Stimulated activated naive CD4-positive, alpha-beta T cell (primary cell): ENCODE measurements around the gene MTA1.

Source experiments
- DNase-seq, 6 experiments: peaks; one replicate each; lab custom pipeline; 2025; lab: John Stamatoyannopoulos, UW

MTA1 gene

DNA sequence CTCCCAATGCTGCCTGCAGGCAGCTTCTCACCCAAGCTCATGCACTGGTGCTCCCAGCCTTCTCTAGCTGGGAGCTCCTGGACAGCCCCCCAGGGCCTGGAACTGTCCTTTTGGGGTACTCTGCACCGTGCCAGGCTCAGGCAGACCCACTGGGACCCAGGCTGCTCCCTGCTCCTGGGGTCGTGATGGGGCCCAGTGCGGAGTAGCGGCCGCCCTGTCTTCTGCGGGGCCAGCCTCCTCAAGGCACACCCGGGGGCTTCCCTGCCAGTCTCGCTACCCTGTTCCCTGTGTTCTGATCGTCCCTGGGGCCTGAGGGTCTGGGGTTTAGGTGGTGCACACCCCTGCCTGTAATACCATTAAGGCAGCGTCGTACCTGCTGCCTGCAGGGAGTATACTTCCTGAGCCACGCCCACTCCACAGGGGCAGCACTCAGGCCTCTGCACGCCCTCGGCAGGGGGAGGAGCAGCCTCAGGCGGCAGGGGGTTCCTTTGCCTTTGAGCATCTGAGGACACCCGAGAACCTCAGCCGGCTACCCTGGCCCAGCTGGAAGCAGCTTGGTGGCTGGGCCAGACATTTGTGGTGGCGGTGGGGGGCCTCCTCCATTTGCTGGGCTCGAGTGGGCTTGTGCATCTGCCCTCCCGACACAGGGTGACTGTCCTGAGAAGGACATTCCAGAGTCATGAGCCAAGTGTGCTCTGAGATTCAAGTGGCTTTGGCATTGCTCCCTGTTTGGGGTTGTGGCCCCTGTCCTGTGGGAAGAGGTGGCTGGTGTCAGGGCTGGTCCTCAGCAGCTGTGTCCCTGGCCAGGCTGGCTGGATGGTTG, 45.8 kb downstream of the MTA1 start:
- no peak for DNase-seq

DNA sequence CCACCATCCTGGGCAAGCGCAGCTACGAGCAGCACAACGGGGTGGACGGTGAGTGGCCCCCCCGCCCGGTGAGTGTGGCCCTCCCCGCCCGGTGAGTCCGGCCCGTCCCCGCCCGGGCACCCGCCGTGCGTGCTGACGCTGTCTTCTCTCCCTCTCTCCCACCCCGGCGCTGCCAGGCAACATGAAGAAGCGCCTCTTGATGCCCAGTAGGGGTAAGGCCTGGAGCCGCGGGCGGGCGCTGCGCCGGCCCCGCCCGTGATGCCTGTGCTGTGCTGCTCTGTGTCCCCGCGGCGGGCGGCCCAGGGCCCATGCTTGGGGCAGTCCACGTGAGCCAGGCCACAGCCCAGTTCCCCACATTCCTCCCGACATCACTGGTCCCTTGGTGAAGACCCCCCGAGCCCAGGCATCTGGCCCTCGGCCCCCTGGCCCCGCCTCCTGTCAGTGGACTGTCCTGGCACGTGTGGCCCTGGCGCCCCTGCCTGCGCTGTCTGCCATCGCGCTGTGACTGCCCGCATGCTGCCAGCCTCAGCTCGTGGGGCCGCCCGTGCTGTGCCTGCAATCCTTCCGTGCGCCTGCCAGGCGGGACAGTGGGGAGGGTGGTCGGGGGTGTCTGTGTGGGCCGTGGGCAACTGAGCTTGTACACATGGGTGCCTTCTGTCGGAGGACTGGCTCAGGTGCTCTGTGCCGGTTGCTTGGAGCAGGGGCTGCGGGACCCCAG, 47.1 kb downstream of the MTA1 start:
- no peak for DNase-seq

DNA sequence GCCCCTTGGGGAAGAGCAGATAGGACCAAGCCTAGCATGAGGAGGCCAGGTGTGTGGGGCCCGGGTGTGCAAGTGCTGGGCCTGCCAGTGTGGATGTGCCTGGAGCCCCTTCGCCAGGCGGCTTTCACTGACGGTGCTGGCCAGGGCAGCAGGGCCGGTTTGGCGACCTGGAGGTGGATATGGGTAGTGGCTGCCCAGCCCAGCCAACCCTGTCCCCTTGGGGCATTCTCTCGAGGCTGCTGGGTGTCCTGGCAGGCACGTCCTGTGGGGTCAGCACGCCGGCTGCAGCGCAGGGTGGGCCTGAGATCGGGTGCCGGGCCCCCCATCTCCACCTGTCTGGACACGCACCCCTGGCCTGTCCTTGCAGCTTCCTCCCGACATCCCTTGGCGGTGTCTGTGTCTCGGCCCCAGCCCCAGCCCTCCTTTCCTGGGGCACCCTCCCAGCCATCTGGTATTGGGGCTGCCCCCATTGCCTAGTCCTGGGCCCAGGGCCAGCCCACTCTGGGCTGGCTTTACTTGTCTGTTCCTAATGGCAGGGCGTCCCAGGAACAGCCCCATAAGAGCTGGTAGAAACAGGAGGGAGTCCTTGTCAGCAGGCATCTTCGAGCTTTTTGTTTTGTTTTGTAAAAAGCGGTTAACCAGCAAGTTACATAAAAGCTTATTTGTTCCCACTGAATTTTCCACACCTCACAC, 47.8 kb downstream of the MTA1 start:
- DNase-seq = no peak

DNA sequence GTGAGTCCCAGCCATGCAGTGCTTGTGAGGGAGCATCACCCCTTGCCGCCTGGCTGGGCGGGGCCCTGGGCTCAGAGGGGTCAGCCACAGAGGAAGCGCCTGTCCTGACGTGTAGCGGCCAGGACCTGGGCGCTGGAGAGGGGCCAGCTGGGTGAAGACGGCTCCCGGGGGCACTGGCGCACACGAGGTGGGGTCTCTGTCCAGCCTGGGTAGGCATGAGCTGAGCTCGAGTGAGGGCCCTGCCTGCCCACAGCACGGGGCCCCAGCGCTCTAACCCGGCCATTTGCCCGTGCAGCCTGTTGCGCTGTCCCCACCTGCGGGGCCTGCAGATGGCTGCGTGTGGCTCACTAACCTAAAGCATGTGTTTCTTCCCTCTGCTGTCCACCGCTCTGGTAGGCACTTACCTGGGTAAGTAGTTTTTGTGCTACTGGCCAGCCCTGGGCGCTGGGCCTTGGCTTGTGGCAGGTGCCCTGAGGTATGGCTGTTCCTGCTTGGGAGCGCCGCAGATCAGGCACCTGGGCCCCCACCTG, 48.4 kb downstream of the MTA1 start:
- no peak for DNase-seq

DNA sequence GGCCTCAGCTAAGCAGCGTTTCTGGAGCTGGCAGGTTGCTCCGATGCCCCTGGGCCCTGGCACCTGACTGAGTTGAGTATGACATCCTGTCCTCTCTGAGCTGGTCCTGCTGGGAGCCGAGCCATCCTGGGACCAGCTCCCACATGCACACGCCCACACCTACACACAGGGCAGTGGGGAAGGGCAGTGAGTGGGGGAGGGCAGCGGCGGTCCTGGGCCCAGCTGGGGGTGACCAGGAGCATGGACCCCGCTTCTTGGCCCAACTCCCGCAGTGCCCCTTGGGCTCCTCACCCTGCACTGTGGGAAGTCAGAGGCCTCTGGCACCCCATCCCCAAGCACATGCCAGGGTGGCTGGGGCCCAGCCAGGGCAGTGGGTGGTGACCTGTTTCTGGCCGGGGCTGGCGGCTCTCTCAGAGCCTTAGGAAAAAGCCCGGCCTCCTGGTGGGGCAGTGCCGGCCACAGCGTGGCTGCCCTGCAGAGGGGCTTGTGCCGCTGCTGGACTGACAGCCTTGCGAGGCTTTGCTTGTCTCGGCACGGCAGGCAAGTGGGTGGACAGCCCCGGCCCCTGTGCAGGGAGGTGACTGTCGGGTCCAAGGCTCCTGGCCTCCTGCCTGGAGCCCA, 49.1 kb downstream of the MTA1 start:
- DNase-seq = no peak

DNA sequence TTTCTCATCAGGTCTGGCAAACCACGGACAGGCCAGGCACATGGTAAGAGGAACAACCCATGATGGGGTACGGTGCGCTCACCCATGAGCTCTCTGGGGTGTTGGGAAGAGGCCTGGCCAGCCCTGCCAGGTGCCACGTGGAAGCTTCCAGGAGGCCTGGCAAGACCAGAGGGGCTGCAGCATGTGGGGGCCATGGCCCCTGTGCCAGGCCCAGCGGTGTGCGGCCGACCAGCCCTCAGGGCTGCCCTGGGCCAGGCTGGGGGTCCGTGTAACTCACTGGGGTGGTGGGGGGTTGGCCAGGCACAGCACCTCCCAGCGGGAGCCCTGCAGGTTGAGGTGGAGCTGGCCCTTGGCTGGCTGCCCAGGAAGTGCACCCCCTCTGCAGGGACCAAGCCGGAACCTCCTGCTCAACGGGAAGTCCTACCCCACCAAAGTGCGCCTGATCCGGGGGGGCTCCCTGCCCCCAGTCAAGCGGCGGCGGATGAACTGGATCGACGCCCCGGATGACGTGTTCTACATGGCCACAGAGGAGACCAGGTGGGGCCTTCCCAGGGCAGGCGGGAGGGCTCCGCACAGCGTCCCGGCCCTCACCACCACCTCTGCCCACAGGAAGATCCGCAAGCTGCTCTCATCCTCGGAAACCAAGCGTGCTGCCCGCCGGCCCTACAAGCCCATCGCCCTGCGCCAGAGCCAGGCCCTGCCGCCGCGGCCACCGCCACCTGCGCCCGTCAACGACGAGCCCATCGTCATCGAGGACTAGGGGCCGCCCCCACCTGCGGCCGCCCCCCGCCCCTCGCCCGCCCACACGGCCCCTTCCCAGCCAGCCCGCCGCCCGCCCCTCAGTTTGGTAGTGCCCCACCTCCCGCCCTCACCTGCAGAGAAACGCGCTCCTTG, 50.1 kb downstream of the MTA1 start:
- no peak for DNase-seq

DNA sequence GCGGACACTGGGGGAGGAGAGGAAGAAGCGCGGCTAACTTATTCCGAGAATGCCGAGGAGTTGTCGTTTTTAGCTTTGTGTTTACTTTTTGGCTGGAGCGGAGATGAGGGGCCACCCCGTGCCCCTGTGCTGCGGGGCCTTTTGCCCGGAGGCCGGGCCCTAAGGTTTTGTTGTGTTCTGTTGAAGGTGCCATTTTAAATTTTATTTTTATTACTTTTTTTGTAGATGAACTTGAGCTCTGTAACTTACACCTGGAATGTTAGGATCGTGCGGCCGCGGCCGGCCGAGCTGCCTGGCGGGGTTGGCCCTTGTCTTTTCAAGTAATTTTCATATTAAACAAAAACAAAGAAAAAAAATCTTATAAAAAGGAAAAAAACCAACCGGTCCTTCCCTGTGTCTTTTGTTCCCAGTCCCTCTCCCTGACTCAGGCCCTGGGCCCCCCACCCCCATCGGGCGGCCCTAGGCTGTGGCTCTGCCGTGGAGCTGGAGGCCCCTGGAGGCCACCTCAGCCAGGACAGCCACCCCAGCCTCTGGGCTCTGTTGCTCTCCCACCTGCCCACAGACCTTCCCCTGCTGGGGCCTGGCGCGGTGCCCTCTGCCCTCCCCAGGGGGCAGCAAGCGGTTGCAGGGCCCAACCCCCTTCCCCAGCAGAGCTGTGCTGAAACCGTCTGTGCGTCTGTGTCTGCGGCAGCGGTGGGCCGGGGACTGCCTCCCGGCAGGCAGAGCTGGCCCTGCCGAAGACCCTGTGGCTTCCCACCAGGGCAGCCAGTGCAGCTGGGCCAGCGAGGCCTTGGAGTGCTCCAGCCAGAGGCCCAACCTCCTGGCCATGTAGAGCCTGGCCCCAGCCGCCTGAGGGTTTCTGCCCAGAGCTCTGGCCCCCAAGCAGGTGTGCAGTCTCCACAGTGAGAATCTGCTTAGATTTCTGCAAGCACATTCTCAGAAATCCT, 51.0 kb downstream of the MTA1 start:
- no peak for DNase-seq

DNA sequence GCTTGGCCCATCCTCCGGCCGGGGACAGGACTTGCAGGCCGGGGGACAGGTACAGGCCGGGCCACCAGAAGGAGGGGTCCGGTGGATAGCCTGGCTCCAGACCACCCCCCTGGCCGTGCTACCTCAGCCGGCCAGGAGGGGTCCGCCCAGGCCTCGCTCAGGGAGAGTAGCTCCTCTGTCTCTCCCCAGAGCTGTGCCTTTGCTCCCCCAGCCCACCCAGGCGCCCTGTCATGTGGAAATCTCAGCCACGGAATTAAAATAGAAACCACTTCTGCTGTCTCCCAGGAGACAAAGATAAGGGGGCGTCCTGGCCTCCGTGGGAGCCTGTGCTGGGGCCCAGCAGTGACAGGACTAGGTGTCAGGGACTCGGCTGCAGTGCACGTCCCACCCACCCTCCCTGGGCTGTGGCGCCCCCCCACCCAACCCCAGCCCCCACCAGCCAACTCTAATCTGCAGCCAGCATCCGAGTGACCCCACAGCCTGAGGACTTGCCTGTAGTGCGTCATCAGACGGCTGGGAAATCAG, 51.7 kb downstream of the MTA1 start:
- DNase-seq = peak in 1 of 6 experiments; percentile 7

DNA sequence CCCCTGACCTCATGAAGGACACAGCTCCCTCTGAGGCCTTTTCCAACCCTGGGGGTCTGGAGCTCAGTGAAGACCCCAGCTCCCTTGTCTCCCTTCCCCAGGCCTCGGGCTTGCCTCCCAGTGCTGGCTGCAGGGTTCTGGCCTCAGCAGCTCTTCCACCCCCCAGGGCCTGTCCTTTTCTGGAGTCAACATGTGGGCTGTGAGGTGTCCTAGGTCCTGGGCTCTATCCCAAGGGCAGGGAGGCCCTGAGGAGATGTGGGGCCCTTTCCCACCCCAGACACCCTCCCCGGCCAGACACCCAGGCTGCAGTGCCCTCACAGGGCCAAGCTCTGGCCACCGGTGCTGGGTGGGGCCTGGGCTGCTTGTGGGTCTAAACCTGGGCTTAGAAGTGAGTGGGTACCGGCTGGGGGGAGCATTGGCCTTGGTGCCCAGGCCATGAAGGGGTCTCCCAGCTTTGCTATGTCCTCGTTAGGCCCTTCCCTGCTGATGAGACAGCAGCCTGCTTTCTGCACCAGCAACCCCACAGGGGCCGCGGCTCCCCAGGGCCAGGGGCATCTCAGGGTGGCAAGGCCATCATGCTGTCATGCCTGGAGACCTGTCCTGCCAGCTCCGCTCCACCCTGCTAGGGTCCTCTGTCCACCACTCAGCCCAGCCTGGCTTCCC, 52.3 kb downstream of the MTA1 start:
- no peak for DNase-seq

DNA sequence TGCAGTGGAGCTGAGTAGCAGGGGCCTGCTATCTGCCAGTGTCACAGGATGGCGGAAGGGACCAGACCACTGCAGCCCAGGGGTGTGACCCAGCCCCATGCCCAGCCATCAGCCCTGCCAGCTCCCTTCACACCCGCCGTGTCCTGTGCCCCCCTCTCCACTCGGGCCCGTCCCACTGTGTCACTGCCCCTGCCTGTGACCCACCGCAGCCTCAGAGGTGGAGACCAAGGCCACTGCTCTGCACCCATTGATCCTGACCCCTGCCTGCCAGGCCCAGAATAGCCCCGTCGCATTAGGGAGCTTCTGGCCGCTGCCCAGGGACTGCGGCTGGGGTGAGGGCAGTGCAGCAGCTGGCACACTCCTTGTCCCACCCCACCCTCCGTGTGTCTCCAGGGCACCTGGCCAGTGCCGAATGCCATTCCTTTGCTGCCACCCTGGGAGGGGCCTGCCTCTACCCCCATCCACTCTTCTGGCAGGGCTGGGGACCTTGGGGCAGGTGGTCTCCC, 52.9 kb downstream of the MTA1 start:
- no peak for DNase-seq

DNA sequence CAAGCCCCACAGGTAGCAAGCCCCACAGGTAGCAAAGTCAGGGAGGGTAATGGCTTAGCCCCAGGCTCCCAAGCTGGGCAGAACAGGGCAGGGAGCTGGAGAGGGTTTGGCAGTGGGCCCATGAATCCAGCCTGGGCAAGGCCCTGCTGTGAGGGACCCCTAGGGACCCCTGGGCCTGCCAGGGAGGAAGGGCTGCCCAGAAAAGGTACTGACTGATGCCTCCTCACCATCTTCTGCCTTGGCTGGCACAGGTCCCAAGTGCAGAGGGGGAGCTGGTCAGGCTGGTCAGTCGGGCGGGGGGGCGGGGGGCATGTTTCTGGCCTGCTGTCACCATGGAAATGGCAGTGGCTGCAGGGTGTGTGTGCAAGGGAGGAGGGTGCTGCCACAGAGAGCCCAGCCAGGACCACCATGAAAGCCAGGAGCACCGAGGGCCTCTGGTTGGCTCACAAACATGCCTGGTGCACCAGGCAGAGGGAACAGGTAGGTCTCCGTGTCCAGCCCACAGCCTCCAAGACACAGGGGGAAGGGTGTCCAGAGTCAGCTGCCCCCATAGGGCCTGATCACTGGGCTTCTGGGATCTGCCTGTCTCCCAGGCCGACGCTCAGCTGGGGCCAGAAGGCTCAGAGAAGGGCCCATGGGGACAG, 53.5 kb downstream of the MTA1 start:
- DNase-seq = no peak

DNA sequence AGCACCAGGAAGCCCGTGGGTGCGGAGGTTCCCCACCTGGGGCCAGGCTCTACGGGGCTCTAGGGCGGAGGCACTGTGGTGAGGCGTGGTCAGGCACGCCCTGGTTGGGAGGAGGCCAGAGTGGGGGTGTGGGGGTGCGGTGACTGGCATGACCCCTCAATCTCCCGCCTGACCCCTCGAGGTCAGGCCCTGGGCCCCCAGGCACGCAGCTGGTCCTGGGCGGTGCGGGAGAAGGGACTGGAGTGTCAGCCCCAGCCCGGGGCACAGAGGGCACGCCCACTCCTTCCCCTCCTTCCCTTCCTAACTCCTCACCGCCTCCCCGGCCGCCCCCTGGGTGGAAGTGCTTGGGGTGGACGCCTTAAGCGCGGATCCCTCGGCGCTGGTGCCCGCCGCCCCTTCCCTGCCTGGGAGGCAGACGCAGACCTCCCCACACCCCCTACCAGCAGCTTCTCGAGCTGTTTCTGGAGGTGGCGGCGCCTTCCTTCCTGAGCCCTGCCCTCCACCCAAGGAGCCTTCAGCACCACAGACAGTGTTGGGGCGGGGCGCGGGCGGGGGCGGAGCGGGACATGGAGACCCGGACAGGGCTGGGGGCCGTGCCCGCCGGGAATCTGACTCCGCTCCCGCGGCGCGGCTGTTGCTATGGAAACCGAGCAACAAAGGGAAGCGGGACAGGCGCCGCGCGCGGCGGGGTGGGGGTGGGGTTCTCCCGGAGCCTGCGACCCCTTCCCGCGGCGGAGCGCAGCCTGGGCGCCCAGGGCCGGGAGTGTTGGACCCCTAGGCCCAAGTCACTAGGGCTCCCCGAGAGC, 54.3 kb downstream of the MTA1 start:
- peak; percentile 47 to 81 (median 70) for DNase-seq

DNA sequence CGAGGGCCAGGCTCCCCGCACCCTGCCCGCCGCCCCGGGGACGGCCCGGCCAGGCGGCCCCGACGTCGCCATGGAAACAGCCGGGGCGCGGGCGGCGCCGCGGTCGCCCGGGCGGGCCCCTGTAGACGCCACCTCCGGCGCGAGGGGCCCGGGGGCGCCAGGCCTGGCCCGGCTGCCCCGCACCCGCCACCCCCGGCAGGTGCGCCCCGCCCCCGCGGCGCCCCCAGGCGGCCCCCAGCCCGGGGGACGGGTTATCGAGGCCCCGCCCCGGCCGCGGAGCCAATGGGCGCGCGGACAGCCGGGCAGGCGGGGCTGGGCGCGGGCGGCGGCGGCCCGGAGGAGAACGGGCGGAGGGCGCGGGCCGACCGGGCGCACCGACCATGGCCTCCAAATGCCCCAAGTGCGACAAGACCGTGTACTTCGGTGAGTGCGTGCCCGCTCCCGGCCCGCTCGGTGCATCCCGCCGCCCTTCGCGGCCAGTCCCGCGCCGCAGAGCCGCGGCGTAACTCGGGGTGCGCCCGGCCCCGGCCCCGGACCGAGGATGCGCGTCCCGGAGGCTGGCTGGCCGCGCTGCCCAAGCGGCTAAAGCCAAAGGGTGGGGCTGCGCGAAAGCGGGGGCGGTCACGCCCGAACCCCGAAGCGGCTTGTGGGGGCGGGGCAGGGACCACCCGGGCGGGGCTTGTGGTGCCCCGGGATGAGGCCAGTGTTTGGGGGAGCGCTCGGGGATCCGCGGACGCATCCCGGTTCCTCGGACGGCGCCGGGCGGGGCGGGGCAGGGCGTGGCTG, 55.0 kb downstream of the MTA1 start, which contains the start of gene CRIP2:
Gene CRIP2 (plus strand): TSS at position 339 of the 786 bp plus-strand sequence. CDS start 42 bp downstream, at position 381.
- peak in 2 of 6 experiments; percentile 39 to 48 for DNase-seq

DNA sequence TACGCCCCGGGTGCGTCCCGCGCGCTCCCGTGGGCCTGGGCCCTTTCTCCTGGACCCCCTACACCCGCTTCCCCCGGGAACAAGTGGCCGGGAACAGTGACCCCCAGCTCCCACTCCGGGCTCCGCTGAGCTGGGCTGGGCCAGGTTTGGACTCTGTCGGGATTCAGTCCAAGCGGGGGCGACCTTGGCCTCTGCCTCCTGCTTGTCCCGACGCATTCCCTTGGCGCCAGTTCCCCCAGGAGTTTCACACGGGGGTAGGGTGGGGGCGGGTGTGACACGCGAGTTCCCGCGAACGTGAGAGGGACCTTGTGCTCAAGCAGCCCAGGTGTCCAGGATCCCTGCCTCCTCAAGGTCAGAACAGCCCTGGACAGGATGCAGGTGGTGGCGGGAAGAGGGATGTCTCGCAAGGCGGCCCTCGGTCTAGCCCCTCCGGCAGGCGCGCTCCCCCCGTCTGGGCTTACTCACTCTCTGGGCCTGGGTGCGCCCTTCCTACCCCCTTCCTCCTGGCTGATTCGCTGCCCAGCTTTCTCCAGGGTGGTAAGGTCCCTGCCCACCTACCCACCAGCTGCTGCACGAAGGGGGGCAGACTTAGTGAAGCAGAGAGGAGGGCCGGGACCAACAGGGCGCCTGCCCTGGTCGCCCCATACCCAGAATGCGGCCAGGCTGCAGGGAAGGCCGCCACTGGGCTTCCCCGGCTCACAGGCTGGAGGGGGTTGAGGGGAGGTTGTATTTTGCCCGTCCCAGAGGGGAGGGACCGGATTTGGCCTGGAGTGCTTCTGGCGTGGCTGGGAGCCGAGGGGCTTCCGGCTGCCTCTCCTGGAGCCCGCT, 55.9 kb downstream of the MTA1 start:
- no peak for DNase-seq

DNA sequence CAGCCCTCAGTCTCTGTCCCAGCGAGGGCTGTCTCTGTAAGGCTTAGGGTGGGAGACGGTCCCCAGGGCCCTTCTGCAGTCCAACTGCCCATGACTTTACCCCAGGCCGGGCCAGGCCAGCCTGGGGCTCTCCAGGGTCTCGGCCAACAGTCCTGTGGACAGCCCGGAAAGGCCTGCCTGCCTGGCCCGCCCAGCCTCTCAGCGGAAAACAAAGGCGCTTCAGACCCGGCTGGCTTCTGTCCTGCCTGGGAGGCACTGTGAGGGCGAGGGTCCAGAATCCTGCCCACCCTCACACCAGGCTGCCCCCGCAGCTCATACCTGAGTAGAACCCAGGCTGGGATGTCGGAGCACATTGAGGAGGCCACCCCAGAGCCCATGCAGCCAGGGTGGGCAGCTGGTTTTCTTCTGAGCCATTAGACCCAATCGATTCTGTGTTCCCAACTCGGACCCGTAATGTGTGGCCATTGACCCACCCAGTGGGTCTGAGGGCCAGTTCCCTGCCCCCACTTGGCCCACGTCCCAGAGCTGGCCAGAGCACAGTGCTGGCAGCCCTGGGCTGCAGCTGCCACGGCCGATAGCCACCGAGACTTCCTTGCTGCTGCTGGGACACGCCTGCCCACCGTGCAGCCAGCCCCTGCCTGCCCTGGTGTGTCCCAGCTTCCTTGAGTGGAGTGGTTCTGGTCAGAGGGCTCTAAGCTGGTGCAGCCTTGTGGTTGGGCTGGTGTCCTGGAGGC, 56.6 kb downstream of the MTA1 start:
- no peak for DNase-seq
